ENCODE data around the gene SATB2.

SATB2 gene

GRCh38 chr2:199230091-199230490 is 227.6 kb downstream of the SATB2 start:
- DNase-seq = no peak

GRCh38 chr2:199228887-199229819 is 228.6 kb downstream of the SATB2 start:
- peak; percentile 80 to 86 for DNase-seq

GRCh38 chr2:199223791-199224190 is 233.9 kb downstream of the SATB2 start:
- no peak for DNase-seq

GRCh38 chr2:199220920-199221319 is 236.8 kb downstream of the SATB2 start:
- no peak for DNase-seq

GRCh38 chr2:199219551-199219950 is 238.2 kb downstream of the SATB2 start:
- no peak for DNase-seq

Data from AML-193 (cell line).